ENCODE measurements around the gene DNAAF9. TPM values are rescaled to one million over a fixed set of nuclear protein-coding genes. Genes with fewer than 3 reads are reported as not detected.

Gene DNAAF9
- polyA plus RNA-seq, 2 of the 4 experiments (the other 2 are of a cell fraction) = 4.9 to 7.5 TPM

DNA sequence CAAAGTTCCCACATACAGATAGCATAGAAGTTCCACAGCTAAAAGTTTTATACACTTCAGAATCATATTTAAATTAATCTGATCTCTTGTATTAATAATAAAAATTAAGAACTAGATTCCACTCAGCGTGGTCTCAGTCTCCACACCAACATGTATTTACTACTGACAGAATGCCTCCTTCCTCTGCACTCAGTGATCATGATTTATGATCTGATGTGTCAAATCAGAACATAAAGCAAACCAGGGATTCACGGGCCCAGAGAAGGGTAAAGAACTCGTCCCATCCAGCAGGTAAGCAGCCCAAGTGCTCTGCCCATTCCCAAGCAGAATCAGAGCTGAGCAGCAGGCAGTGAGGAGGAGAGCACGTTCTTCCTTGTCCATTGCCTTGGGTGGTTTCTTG lies 49.2 kb upstream of the DNAAF9 start:
- ChIA-PET CTCF (interaction anchor here (0.6 to 2.7 kb wide), 2 partner anchors 13 to 616 kb away, joined by 3 to 8 read pairs; no protein-coding TSS in a partner anchor), POLR2A (no interaction called here)
- no peak overlapping the region for H3K27ac ChIP-seq
- H3K9me3 ChIP-seq = no peaks in the 10 kb centered on the region
- TF ChIP-seq JUN (IDR thresholded peaks at IDR 0.05) = no peak
- TF ChIP-seq, protein P1, sequence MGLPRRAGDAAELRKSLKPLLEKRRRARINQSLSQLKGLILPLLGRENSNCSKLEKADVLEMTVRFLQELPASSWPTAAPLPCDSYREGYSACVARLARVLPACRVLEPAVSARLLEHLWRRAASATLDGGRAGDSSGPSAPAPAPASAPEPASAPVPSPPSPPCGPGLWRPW (IDR thresholded peaks at IDR 0.05) = no peak
- no peak for TF ChIP-seq POLR2AphosphoS2 (conservative IDR thresholded peaks at IDR 0.05; ENCODE audit: low read length)
- TF ChIP-seq, protein P2, sequence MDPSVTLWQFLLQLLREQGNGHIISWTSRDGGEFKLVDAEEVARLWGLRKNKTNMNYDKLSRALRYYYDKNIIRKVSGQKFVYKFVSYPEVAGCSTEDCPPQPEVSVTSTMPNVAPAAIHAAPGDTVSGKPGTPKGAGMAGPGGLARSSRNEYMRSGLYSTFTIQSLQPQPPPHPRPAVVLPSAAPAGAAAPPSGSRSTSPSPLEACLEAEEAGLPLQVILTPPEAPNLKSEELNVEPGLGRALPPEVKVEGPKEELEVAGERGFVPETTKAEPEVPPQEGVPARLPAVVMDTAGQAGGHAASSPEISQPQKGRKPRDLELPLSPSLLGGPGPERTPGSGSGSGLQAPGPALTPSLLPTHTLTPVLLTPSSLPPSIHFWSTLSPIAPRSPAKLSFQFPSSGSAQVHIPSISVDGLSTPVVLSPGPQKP (IDR thresholded peaks at IDR 0.05; ENCODE audit: low read depth, low read length) = no peak
- TF ChIP-seq EHF (CRISPR knock-in tag; IDR thresholded peaks at IDR 0.05) = no peak
- no peak for TF ChIP-seq RARB (CRISPR knock-in tag; IDR thresholded peaks at IDR 0.05)
- no peak for TF ChIP-seq MAFK (IDR thresholded peaks at IDR 0.05; ENCODE audit: partially characterized antibody)
- no peak for TF ChIP-seq ESRRA (IDR thresholded peaks at IDR 0.05; ENCODE audit: borderline replicate concordance, low read length)
- TF ChIP-seq CEBPB (IDR thresholded peaks at IDR 0.05) = no peak
- TF ChIP-seq SMC3 (IDR thresholded peaks at IDR 0.05) = no peak
- TF ChIP-seq MAZ (IDR thresholded peaks at IDR 0.05; ENCODE audit: borderline replicate concordance, low read depth, low read length) = no peak
- TF ChIP-seq TP53 (CRISPR knock-in tag; IDR thresholded peaks at IDR 0.05) = no peak
- TF ChIP-seq, protein P3, sequence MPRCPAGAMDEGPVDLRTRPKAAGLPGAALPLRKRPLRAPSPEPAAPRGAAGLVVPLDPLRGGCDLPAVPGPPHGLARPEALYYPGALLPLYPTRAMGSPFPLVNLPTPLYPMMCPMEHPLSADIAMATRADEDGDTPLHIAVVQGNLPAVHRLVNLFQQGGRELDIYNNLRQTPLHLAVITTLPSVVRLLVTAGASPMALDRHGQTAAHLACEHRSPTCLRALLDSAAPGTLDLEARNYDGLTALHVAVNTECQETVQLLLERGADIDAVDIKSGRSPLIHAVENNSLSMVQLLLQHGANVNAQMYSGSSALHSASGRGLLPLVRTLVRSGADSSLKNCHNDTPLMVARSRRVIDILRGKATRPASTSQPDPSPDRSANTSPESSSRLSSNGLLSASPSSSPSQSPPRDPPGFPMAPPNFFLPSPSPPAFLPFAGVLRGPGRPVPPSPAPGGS (IDR thresholded peaks at IDR 0.05) = no peak
- TF ChIP-seq MYC (IDR thresholded peaks at IDR 0.05; ENCODE audit: borderline replicate concordance, low read length) = no peak
- TF ChIP-seq, protein P4, sequence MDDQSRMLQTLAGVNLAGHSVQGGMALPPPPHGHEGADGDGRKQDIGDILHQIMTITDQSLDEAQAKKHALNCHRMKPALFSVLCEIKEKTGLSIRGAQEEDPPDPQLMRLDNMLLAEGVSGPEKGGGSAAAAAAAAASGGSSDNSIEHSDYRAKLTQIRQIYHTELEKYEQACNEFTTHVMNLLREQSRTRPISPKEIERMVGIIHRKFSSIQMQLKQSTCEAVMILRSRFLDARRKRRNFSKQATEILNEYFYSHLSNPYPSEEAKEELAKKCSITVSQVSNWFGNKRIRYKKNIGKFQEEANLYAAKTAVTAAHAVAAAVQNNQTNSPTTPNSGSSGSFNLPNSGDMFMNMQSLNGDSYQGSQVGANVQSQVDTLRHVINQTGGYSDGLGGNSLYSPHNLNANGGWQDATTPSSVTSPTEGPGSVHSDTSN (IDR thresholded peaks at IDR 0.05) = no peak
- TF ChIP-seq EP300 (IDR thresholded peaks at IDR 0.05) = no peak
- no peak for TF ChIP-seq FOXS1 (CRISPR knock-in tag; IDR thresholded peaks at IDR 0.05)
- no peak for TF ChIP-seq HEYL (CRISPR knock-in tag; IDR thresholded peaks at IDR 0.05)
- no peak for TF ChIP-seq RAD21 (conservative IDR thresholded peaks at IDR 0.05 in 1 of 2, IDR thresholded peaks at IDR 0.05 in 1 of 2)
- TF ChIP-seq KDM5A (IDR thresholded peaks at IDR 0.05) = no peak
- H3K4me3 ChIP-seq = no peak overlapping the region
- no peaks in the 10 kb centered on the region for H3K4me1 ChIP-seq
- ATAC-seq = no peak
- no peak overlapping the region for H3K4me2 ChIP-seq
- no peak for DNase-seq (ENCODE audit: low read depth in 1 of 2, low spot score in 1 of 2)
- FAIRE-seq = no peak
- WGBS (ENCODE audit: missing lambda C conversion rate) = 31% methylated on average over 4 of the region's 4 CpGs

DNA sequence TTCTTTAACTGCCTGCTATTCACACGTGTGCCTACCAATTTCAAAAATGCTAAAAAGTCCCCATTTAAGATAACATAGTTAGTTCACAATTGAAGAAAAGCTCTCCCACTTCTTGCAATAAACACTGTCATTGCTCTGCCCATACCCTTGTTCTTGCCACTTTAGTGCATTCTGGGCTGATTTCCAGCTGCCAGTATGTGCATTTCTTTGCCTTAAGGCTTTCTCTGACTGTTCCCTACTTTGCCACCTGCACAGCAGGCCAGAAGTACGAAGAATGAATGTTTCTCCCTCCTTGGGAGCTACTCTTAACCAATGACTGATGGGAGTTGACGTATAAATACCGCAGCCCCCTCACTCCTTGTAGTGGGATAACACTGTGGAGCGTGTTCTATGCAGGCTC lies 47.4 kb upstream of the DNAAF9 start:
- ATAC-seq (no peak), FAIRE-seq (no peak), DNase-seq (ENCODE audit: low read depth in 1 of 2, low spot score in 1 of 2) (no peak)
- POLR2A ChIA-PET = no interaction called here
- no peaks in the 10 kb centered on the region for H3K9me3 ChIP-seq
- no peaks in the 10 kb centered on the region for H3K4me1 ChIP-seq
- no peak overlapping the region for H3K4me2 ChIP-seq
- H3K27ac ChIP-seq = no peak overlapping the region
- WGBS (ENCODE audit: missing lambda C conversion rate) = 62% methylated on average over 5 of the region's 5 CpGs
- TF ChIP-seq, protein P5, sequence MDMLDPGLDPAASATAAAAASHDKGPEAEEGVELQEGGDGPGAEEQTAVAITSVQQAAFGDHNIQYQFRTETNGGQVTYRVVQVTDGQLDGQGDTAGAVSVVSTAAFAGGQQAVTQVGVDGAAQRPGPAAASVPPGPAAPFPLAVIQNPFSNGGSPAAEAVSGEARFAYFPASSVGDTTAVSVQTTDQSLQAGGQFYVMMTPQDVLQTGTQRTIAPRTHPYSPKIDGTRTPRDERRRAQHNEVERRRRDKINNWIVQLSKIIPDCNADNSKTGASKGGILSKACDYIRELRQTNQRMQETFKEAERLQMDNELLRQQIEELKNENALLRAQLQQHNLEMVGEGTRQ (IDR thresholded peaks at IDR 0.05) = no peak
- TF ChIP-seq POLR2AphosphoS2 (conservative IDR thresholded peaks at IDR 0.05; ENCODE audit: low read length) (no peak), GATA3 (IDR thresholded peaks at IDR 0.05; ENCODE audit: borderline replicate concordance) (no peak), EHF (CRISPR knock-in tag; IDR thresholded peaks at IDR 0.05) (no peak), NR3C1 (IDR thresholded peaks at IDR 0.05) (no peak), CHD2 (IDR thresholded peaks at IDR 0.05; ENCODE audit: low read length, partially characterized antibody) (no peak)
- TF ChIP-seq, protein P3 (IDR thresholded peaks at IDR 0.05) = no peak
- TF ChIP-seq, protein P4 (IDR thresholded peaks at IDR 0.05) = no peak
- no peak overlapping the region for H3K4me3 ChIP-seq
- CTCF ChIA-PET = interaction anchor here (2.7 kb wide), 1 partner anchor 15 kb away, joined by 8 read pairs; no protein-coding TSS in a partner anchor
